ENCODE results near the gene ZBTB11. TPM values are rescaled to one million over a fixed set of nuclear protein-coding genes. Genes with fewer than 3 reads are reported as not detected.
"Not testable (repeated sequence)": the region's sequence is repeated elsewhere in the genome, so short reads cannot be mapped to it uniquely, and the experiment has no call there.

The ZBTB11 gene
- total RNA-seq, 4 donors from 2014 or later: 11.6 to 29.1 (median 21.5) TPM

GRCh38 chr3:101615525-101615924 lies 61.4 kb downstream of the ZBTB11 start:
- TF ChIP-seq POLR2A (IDR thresholded peaks at IDR 0.05) (no peak), POLR2AphosphoS5 (IDR thresholded peaks at IDR 0.05) (no peak), EP300 (IDR thresholded peaks at IDR 0.05; ENCODE audit: low read depth) (no peak), CTCF (IDR thresholded peaks at IDR 0.05) (no peak)
- DNase-seq: no peak
- in situ Hi-C loops (cut with MboI; ENCODE audit: low pct_ligation_motif_present in 1 of 4, low pct_unique_long_range_greater_than_20kb in 1 of 4, low sequenced_read_pairs in 3 of 4): no loop called here

GRCh38 chr3:101613014-101613413 lies 63.9 kb downstream of the ZBTB11 start:
- 86 to 93% methylated on average over 8 to 9 of the region's 9 CpGs for WGBS, 2 donors (ENCODE audit: low coverage in 1 of 2)
- in situ Hi-C loops (cut with MboI; ENCODE audit: low pct_ligation_motif_present in 1 of 4, low pct_unique_long_range_greater_than_20kb in 1 of 4, low sequenced_read_pairs in 3 of 4); H3K27me3 ChIP-seq; H3K36me3 ChIP-seq; H3K4me1 ChIP-seq; H3K4me3 ChIP-seq; H3K9me3 ChIP-seq; H3K27ac ChIP-seq; intact Hi-C loops (cut with DNase I; ENCODE audit: low total_unique reads); DNase-seq: not testable (repeated sequence)

More at GRCh38 chr3:101615525-101615924, 61.4 kb downstream of the ZBTB11 start:
- Histone ChIP-seq H3K4me3 (no peak overlapping the region), H3K4me1 (no peaks in the 10 kb centered on the region), H3K36me3 (no peaks in the 10 kb centered on the region), H3K9me3 (no peaks in the 10 kb centered on the region), H3K27me3 (no peaks in the 10 kb centered on the region), H3K27ac (no peak overlapping the region)
- WGBS, 2 donors (ENCODE audit: low coverage in 1 of 2): 90 to 91% methylated on average over 2 to 6 of the region's 6 CpGs
- intact Hi-C loops (cut with DNase I; ENCODE audit: low total_unique reads): no loop called here

- WGBS, 2 donors (ENCODE audit: low coverage in 1 of 2): 82% methylated on average over 2 of the region's 2 CpGs; no CpG with 5 or more reads in 1 of the 2 donors
- no peaks in the 10 kb centered on the region for H3K4me1 ChIP-seq
- intact Hi-C loops (cut with DNase I; ENCODE audit: low total_unique reads) (no loop called here), in situ Hi-C loops (cut with MboI; ENCODE audit: low pct_ligation_motif_present in 1 of 4, low pct_unique_long_range_greater_than_20kb in 1 of 4, low sequenced_read_pairs in 3 of 4) (no loop called here)
- TF ChIP-seq CTCF (IDR thresholded peaks at IDR 0.05): no peak
- TF ChIP-seq POLR2A (IDR thresholded peaks at IDR 0.05): no peak
- TF ChIP-seq EP300 (IDR thresholded peaks at IDR 0.05; ENCODE audit: low read depth): no peak
- no peak for TF ChIP-seq POLR2AphosphoS5 (IDR thresholded peaks at IDR 0.05)
- no peaks in the 10 kb centered on the region for H3K27me3 ChIP-seq
- H3K36me3 ChIP-seq: no peaks in the 10 kb centered on the region
- H3K27ac ChIP-seq: no peak overlapping the region
- no peak for DNase-seq
- H3K9me3 ChIP-seq: no peaks in the 10 kb centered on the region
- no peak overlapping the region for H3K4me3 ChIP-seq
These were observed 65.9 kb downstream of the ZBTB11 start for GRCh38 chr3:101611023-101611422.

- 56 to 82% methylated on average over 4 to 10 of the region's 10 CpGs for WGBS, 2 donors (ENCODE audit: low coverage in 1 of 2)
- H3K9me3 ChIP-seq; H3K36me3 ChIP-seq; H3K27me3 ChIP-seq; H3K4me3 ChIP-seq; DNase-seq; H3K4me1 ChIP-seq; in situ Hi-C loops (cut with MboI; ENCODE audit: low pct_ligation_motif_present in 1 of 4, low pct_unique_long_range_greater_than_20kb in 1 of 4, low sequenced_read_pairs in 3 of 4); intact Hi-C loops (cut with DNase I; ENCODE audit: low total_unique reads); H3K27ac ChIP-seq: not testable (repeated sequence)
These were observed 71.5 kb downstream of the ZBTB11 start for GRCh38 chr3:101605398-101605797.

GRCh38 chr3:101603184-101603583 lies 73.7 kb downstream of the ZBTB11 start:
- H3K9me3 ChIP-seq: no peaks in the 10 kb centered on the region
- intact Hi-C loops (cut with DNase I; ENCODE audit: low total_unique reads) (no loop called here), in situ Hi-C loops (cut with MboI; ENCODE audit: low pct_ligation_motif_present in 1 of 4, low pct_unique_long_range_greater_than_20kb in 1 of 4, low sequenced_read_pairs in 3 of 4) (no loop called here)
- DNase-seq: no peak
- 86 to 87% methylated on average over 1 of the region's 1 CpG for WGBS, 2 donors (ENCODE audit: low coverage in 1 of 2)
- no peak overlapping the region for H3K4me3 ChIP-seq
- TF ChIP-seq POLR2A (IDR thresholded peaks at IDR 0.05): no peak
- TF ChIP-seq EP300 (IDR thresholded peaks at IDR 0.05; ENCODE audit: low read depth): no peak
- no peak for TF ChIP-seq POLR2AphosphoS5 (IDR thresholded peaks at IDR 0.05)
- no peak for TF ChIP-seq CTCF (IDR thresholded peaks at IDR 0.05)
- H3K27ac ChIP-seq: no peak overlapping the region
- no peaks in the 10 kb centered on the region for H3K4me1 ChIP-seq
- H3K27me3 ChIP-seq: no peaks in the 10 kb centered on the region
- no peaks in the 10 kb centered on the region for H3K36me3 ChIP-seq
